Measurements from ENCODE around the gene NETO1.

NETO1 gene, protein sequence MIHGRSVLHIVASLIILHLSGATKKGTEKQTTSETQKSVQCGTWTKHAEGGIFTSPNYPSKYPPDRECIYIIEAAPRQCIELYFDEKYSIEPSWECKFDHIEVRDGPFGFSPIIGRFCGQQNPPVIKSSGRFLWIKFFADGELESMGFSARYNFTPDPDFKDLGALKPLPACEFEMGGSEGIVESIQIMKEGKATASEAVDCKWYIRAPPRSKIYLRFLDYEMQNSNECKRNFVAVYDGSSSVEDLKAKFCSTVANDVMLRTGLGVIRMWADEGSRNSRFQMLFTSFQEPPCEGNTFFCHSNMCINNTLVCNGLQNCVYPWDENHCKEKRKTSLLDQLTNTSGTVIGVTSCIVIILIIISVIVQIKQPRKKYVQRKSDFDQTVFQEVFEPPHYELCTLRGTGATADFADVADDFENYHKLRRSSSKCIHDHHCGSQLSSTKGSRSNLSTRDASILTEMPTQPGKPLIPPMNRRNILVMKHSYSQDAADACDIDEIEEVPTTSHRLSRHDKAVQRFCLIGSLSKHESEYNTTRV

DNA sequence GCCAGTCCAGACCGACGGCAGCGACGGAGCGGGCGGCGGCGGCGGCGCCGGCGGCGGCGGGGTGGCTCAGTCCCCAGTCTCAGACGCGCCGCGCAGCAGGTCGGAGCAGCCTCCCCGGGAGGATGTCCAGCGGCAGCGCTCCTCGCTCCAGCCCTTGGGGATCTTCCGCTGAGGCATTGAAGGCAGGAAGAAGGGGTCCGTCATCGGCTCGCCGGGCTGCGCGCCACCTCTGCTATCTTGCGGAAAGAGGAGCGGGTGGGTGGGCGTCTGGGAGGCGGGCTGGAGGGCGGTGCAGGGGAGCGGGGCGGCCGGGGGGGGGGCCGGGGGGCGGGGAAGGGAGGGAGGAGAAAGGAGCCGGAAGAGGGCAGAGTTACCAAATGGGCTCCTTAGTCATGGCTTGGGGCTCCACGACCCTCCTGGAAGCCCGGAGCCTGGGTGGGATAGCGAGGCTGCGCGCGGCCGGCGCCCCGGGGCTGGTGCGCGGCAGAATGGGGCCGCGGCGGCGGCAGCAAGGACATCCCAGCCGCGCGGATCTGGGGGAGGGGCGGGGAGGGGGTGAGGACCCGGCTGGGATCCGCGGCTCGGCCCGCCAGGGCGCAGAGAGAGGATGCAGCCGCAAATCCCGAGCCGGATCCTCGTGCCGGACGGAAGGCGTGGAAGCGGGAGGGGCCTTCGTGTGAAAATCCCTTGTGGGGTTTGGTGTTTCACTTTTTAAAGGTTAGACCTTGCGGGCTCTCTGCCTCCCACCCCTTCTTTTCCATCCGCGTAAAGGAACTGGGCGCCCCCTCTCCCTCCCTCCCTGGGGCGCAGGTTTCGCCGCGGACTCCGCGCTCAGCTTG, at the start of gene NETO1:
Gene NETO1 (minus strand): TSS at position 242 of the 839 bp plus-strand sequence. CDS start 696 bp downstream, outside the sequence.
- no peak for DNase-seq

DNA sequence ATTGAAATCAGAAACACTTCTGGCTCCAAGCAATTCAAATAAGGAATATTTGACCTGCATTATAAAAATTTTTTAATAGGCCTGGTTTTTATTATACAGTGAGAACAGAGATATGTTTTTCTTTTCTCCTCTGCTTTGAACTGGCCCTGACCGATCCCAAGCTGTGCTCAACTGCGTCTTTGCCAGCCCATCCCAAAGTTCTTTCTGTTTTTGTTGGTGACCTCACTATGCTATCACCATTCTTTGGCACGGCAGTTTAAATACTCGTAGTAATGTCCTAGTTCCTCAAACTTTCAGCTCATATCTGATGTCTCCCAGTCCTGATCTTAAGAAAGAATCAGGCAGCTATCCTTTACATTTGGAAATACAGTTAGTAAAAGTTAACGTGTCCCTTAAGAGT, 42.3 kb upstream of the NETO1 start:
- DNase-seq = no peak

DNA sequence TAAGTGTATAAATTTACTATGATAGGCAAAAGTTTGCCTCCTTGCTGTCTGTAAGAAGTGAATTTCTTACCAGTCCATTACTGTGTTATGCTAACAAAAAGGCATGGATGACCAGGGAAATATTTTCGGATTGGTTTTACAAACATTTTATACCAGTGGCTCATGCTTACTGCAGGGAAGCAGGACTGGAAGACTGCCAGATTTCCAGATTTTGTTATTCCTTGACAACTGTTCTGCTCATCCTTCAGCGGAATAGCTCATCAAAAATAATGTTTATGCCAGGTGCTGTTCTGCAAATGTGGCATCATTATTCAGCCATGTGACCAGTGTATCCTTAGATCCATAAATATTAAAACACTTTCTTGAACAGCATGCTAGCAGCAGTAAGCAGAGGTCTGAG, 40.4 kb upstream of the NETO1 start:
- DNase-seq = no peak

DNA sequence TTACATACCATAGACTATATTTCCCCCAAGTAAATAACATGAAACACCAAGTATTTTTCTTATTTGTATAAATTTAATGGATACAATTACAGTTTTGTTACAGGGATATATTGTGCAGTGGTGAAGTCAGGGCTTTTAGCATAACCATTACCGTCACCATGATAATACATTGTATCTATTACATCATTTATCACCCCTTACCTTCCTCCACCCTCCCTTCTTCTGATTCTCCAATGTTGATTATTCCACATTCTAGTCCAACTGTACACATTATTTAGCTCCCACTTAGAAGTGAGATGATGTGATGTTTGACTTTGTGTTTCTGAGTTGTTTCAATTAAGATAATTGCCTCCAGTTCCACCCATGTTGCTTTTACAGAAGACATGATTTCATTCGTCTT, 35.2 kb upstream of the NETO1 start:
- DNase-seq = no peak

DNA sequence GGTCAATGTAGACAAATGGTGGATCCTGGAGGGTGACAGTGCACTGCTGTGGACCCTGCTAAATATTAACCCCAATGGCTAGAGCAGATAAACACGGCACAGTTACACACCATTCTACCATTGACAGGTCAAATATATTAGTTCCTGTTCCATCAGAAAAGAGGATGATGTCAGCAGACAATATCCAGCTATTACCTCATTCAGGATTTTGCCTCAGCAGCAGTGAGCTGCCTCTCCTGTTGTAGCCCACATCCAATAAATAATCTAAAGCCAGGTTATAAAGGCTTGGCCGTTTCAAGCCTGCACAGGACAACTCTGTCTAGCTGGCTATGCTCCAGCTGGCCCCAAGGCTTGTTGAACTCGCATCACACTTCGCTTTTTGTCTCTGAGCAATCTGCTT, 31.6 kb upstream of the NETO1 start:
- DNase-seq = no peak

DNA sequence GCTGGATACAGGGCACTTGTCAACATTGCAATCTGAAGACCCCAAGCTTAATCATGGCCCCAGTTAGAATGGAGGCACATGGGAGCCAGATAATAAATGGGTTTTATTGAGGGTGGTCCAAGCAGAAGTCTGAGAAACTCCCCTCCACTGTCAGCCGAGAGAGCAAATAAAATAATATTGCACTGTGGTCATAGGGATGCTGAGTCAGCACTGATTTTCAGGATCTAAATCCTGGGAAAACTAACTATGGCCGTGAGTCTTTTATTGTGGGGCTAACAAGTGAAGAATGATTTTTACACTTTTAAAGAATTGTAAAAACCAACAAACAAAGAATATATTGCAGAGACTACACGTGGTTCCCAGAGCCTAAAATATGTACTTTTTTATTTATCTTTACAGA, 31.1 kb upstream of the NETO1 start:
- DNase-seq = no peak

DNA sequence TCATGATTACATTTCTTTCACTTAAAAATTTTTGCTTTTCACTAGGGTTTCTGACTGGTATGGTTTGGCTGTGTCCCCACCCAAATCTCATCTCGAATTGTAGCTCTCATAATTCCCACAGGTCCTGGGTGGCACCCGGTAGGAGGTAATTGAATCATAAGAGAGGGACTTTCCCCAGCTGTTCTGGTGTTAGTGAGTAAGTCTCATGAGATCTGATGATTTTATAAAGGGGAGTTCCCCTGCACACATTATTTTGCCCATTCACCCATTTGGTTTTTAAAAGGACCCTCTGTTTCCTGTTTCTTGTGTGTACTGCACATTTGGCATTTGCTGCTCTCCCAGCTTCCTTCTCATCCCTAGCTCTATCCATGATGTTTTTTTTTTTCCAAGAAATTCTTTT, 27.8 kb upstream of the NETO1 start:
- no peak for DNase-seq

DNA sequence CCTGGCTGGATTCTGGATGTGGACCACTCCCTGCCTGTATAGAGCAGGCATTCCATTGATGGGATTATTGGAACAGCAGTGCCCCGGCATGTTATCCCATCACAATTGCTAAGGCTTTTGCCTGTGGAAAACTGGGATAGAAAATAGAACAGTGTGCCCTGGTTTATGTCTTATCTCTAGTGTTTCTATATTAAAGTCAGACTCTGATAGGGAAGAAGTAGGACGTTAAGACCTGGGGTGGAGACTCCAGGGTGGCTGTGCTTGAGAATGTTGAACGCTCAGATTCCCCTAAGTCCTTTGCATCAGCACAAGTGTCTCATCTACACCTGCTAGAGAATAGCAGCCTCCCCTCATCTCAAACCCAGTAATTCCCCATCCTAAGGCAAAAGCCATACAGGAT, 10.8 kb upstream of the NETO1 start:
- DNase-seq = no peak

DNA sequence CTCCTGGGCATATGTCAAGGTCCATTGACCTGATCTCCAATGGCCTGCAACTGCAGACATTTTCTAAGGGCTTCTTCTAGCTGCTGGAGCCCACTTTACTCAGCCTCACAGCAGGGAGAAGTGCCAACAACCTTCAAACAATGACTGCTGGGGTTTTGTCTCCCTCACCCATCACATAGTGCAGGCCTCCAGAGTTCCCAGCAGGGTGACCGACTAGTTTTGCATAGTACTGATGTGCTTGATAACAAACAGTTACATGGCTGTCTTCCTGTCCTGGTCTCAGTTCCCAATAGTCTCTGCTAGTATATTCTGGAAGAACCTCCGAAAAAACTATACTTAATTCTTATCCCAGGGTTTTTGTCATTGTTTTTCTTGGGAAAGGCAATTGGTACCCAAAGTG, 10.4 kb upstream of the NETO1 start:
- no peak for DNase-seq

DNA sequence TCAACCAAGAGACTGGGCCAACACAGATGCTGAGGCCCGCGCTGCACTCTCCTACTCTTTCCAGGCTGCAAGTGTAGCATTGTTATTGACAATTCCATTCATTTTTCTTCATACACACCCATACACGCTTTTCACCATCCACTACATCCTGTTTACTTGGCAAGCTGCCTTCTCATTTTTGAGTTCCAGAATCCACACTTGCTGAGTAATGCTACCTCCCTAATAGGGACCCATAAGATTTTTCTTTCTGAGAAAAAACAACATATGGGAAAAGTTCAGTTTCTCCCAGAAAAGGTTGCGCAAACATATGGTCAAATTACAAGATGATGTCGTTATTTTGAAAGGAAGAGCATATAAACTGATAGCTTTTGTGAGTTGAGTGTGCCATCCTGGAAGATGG, 3.3 kb upstream of the NETO1 start:
- no peak for DNase-seq

DNA sequence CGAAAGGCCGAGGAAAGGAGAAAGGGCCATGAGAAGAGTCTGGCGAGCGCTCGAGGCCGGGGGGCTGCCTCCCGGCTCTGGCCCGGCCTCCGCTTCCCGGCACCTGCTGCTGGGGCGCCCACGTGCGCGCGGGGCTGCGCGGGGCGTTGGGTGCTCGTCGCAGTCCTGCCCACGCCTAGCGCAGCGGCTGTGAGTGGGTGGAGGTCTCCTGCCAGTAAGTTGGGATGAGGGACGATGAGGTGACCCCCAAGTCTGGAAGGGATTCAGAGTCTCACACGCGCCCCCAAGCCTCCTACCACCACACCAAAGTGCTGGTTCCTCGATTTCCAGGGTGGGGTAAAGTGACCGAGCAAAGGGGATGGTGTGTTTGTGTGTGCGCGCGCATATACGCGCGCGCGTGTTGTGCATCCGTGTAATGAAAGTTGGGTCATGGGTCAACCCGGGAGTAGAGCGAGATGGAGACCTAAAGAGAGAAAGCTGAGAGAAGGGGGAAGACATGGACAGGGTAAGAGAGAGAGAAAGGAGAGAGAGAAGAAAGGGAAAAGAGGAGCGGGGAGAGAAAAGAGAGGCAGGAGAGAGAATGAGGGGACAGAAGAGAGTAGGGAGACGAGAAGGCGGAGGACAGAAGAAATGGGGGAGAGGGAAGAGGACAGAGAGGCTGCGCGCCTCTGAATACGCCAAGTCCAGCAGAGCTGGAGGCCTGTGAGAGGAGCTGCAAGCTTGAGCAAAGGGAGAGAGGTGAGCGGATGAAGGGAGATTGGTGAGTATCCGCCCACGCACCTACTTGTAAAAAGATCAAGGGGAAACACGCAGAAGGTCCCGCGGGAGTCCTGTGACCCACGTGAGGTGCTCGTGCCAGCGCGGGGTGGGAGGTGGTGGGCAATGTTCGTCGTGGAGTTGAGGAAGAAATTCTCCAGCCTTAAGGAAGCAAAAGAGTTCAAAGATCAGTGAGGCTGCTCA, 1.7 kb upstream of the NETO1 start:
- DNase-seq = no peak

DNA sequence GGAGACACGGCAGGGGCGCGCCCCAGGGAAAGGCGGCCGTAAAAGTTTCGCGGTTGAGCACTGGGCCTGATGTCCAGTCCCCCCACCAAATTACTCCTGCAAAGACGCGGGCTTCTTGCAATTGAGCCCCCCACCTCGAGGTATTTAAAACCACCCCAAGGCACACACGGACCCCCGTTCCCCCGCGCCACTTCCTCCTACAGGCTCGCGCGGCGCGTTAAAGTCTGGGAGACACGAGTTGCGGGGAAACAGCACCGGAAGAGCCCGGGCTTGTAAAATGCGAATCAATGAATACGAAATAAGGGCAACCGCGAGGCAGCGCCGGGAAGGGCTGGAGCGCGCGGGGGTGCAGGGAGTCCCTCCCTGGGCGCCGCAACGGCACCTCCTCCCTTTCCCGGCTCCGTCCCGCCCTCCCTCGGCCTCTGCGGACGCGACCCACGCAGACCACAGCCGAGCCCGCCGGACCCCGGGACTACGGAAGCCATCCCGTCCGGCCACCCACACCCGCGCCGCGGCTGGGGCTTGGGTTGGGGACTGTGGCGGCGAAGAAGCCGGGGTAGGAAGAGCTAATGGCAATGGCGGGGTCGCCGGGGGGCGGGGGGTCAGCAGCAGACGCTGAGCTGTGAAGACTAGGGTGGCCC, 918 bp upstream of the NETO1 start:
- DNase-seq = no peak

DNA sequence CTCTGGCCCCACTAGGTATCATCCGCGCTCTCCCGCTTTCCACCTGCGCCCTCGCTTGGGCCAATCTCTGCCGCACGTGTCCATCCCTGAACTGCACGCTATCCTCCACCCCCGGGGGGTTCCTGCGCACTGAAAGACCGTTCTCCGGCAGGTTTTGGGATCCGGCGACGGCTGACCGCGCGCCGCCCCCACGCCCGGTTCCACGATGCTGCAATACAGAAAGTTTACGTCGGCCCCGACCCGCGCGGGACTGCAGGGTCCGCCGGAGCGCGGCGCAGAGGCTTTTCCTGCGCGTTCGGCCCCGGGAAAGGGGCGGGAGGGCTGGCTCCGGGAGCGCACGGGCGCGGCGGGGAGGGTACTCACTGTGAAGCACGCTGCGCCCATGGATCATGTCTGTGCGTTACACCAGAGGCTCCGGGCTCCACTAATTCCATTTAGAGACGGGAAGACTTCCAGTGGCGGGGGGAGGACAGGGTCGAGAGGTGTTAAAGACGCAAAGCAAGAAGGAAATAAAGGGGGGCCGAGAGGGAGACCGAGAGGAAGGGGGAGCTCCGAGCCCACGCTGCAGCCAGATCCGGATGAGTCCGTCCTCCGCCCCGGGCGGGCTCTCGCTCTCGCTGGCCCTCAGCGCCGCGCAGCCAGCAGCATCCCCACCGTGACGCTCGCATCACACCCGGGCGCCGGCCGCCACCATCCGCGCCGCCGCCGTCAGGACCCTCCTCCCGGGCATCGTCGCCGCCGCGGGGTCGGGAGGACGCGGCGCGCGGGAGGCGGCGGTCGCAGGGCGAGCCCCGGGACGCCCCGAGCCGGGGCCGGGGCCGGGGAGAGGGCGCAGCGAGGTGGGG, 664 bp downstream of the NETO1 start:
- no peak for DNase-seq

DNA sequence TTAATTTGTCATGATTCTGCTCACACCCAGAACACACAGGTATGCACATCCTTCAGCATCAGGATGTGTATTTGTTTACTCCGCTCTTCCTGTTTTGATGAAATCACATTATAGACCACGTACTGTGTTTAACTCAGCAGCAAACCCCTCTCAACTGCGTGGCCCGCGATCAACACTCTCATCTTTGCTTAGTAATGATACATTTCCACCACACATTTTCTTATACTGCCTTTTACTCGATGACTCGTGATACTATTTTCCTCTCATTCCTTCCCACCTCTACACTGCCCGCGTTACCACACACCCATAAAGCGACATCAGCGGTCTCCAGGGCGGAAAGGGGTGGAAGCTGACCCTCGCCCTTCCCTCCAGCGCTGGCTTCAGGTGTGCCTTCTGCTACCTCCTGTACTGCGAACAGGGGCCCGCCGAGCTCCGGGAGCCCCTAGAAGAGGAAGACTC, 1.3 kb downstream of the NETO1 start:
- no peak for DNase-seq

DNA sequence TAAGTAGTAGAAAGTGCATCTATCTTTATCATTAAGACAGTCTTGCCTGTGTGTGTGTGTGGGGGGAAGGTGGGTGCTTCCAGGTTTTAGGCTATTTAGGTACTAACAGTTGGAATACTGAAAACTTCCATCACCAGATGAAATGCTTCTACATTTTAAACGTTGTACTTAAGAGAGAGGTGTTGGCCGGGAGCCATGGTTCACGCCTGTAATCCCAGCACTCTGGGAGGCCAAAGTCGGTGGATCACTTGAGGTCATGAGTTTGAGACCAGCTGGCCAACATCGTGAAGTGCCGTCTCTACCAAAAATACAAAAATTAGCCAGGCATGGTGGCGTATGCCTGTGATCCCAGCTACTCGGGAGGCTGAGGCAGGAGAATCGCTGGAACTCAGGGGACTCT, 4.0 kb downstream of the NETO1 start:
- DNase-seq = no peak

DNA sequence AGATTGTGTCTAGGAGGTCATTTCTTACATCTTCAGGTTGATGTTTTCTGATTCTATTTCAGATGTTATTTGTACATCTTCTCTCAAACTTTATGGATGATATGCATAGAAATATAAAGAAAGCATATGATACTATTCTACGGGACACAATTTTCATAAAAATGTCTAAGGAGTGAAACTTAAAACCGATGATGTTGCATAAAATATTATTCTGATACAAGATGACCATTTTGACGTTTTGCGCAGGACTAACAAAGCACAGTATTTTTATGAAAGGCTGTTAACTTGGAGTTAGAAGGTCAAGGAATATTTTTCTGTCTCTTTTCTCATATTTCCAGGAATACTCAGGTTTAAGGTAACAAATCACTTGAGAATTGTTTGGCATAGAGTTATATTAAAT, 8.7 kb downstream of the NETO1 start:
- DNase-seq = no peak

DNA sequence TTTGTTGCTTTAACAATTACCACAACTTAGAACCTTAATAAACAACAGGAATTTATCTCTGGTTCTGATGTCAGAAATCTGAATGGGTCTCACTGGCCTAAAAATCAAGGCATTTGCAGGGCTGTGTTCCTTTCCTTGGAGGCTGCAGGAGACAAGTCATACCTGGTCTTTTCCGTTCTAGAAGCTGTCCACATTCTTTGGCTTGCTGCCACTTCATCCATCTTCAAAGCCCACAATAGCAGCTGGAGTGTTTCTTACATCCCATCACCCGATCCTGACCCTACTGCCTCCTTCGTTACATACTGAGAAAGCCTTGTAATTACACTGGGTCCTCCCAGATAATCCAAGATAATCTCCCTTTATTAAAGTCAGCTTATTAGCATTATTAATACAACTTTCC, 18.1 kb downstream of the NETO1 start:
- DNase-seq = no peak

DNA sequence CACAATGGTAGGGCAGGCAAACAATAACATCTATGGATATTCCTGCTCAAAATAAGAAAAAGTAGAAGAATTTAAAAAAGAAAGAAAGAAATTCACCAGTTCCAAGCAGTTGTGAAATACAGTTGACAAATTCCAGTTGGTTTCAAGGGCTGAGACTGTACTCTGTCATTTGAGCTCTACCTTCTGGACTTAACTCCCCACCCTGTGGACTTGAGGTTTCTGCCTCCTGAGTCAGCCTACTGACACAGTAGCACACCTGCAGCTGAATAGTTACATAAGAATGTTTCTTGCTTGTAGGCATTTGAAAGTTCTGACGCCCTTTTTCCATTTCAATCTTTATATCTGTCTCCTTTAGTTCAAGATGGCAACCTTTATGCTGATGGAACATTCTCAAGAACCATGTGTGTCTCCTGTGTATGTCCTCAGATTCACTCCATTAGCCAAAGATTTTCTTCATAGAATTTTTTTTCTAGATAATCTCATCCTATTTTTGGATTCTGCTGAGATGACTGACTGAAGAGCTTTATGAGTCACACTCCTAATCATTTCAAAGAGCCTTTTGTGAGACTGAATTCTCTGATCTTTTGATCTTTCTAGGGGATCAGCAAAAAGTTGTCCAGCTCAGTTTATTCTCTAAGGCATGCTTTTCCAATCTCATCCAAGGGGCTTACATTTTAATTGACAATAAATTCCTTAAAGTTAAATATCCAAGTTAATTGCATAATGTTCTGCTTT, 19.1 kb downstream of the NETO1 start:
- no peak for DNase-seq

DNA sequence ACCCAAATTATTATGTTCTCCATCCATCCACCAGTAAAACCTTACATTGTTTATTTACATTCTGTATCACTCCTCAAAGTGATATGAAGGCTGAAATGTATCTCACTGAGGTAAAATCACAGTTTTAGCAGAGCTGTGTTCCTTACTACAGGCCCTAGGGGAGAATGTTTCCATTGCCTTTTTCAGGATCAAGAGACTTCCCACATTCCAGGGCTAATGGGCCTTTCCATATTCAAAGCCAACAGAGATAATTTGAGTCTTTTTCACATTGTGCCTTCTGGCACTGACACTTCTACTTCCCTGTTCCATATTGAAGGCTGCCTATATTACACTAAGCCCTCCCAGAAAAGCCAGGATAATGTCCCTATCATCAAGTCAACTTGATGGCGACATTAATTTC, 20.0 kb downstream of the NETO1 start:
- DNase-seq = no peak

DNA sequence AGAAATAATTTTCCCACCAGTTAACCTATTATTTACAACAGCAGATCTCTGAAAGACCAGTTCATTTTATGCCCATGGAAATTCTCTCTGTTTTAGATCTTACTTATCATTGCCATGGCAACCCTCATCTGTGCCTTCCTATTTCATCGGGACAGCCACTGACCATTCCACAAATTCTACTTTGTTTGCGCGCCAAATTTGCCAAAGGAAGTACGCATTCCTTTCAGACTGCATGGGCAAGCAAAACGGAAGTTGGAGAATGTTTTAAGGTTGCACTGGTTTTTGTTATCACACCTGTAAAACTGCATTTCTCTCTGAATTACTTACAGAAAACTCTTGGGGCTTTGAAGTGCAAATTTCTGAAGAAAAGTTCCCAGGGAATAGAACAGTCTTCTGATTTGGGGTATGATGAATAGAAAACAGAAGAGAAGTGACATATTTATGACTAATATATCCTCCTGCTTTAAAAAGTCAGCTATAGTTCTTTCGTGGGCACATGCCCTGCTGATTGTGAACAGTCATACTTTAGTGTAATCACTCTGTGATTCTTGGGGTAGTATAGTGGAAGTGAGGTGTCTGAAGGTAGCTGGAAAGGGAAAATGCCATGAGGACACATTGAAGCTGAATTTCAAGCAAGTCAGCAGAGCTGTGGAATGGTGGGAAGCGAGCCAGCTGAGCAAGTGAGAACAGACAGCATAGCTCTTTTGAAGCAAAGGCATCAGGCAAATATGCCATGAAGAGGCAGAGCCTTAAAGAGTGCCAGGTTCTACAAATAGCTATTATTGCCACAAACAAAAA, 20.9 kb downstream of the NETO1 start:
- no peak for DNase-seq

Data from hematopoietic multipotent progenitor cell treated with erythropoietin and hydrocortisone succinate and interleukin-3 and kit ligand, for 6 days (in vitro differentiated cells).